KG1 (cell line): ENCODE results near the gene ZFHX3.

Experiments
- DNase-seq: peaks from one replicate; lab custom pipeline; 2025; lab: John Stamatoyannopoulos, UW

The ZFHX3 gene

DNA sequence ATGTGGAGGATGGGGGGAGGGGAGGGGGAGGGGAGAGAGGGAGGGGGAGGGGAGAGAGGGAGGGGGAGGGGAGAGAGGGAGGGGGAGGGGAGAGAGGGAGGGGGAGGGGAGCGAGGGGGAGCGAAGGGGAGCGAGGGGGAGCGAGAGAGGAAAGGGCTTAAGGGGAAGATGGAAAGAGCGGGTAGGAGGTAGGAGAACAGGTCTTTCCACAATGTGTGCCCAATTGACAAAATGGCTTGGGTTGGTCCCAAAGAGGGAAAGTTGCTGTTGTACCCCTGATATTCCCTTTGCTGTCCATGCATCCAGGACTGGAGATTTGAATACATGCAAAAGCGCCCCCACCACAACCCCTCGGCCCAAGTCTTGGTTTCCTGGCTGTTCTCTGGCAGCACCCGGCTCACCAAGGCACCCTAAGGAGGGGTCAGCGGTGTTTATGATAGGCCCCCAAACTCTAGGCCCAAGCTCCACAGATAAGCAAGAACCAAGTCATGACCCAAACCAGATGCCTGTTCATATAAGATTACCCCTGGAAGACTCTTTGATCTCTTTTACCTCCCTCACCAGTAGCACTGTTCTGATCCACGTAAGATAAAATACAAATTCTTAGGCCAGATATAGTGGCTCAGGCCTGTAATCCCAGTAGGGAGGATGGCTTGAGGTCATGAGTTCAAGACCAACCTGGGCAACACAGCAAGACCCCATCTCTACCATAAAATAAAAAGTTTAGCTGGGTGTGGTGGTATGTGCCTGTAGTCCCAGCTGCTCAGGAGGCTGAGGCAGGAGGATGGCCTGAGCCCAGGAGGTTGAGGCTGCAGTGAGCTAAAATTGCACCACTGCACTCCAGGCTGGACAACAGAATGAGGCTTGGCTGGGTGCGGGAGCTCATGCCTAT lies 119.6 kb downstream of the ZFHX3 start:
- DNase-seq, result no peak

DNA sequence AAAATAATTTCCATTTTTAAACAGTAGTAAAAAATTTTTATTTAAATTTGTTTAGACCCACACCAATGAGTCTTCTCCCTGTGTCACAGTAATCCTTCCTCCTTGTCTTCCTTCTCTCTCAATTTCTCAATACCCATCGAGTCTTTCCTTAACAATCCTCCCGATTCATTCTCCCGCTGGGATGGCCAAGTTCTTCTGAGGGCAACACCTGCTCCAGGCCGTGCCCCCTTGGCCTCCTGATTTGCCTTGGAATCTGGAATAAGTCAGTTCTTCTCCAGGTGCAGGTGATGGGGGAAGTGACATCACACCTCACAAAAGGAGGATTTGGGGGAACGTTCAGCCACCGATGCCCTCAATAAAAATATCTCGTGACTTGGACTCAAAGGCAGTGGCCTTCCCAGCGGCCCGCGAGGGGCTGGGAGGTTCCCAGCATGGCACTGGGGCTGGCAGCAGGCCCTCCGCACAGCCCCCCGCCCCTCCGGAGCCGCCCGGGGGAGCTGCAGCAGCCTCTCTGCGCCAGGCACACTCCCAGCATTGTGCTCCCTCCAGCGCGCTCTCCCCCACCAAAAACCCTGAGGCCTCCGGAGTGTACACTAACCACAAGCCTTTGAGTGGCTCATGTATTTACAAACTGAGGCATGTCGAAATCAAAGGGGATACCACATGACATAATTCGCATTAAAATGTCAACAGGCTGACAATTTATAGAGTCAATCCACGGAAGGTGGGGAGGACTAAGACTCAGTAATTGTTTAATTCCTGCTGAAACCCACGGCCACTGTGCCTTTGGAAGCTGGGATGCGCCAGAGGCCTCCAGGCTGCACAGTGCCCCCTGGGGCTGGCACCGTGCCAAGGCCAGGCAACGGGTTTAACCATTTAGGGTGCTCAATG lies 120.5 kb downstream of the ZFHX3 start:
- no peak for DNase-seq

DNA sequence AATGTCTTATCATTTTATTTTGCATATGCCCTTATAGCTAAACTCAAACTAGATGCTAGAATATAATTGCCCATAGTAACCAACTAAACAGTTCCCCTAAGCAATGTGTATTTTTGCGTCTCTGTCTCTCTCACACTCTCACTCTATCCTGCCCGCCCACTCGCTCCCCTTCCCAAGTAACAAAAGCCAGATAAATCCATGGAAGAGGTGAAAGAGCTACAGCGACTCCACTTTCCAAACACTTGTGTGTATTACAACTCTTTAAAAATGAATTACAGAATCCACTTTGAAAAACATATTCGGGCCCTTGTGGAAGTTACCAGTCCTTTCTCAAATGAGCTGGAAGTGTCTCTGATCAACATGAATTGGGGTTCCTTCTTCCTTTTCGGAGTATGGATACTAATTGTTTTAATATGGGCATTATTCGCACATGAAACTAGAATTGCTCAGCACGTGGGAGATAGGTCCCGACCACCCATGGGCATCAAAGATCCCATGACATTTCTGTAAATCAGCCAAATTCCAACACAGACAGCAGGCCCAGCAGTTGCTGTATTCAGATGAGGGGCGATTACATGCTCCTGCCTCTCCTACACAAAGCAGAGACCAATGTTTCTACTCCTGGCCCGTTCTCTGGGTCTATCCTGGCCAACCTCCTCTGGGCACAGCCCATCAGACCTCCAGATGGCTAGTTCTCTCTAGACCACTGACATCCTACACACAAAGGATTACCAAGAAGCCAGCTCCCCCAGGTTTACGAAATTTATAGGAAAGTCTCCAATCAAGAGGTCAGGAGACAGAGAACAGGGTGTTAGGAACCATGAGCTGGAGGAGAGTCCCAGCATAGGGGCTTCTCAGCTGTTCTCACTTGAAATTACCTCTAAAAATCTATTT lies 121.5 kb downstream of the ZFHX3 start:
- no peak for DNase-seq

DNA sequence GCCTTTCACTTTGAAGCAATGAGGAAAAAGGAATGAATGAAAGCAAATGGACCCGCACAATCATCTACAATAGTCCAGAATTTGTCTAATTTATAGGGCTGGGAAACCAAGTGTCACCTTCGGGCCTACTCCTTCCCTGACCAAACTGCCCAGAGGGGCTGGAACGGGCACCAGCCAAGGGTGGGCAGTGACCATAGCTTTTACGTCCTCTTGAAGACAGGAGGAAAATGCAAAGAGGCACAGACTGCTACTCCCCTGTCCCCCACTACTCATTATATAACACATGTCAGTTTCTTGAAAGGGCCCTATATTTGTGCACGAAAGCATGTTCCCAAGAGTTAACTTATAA lies 122.3 kb downstream of the ZFHX3 start:
- DNase-seq, result no peak

DNA sequence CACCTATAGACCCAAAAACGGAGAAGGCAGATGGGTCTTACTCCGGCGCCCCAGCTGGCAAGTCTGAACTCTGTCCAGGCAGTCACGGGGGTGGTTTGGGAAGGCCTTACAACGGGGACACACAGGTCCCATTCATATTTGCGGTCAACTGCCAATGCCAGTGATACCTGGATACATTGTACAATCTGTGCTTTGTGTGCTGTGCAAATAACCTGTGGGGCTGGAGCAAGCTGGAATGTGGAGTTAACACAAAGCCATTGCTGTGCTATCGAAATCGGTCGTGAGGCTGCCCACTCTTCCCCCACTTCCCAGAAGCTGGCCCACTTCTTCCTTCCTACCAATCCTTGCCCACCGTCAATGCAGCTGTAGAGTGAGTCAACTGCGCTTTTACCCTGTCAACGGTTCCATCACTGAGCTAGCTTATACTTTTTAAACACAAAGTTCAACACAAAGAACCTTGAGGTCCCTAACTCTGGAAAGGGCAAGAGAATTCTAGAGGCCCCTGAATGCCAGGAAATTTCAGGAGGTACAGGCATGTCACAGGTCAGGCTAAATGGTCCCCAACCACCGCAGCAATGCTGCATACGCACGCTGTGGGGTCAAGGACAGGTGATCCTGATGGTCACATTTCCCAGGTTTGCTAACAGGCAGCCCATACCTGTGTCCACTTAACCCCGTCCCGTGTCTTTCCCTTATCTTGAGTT lies 122.8 kb downstream of the ZFHX3 start:
- no peak for DNase-seq

DNA sequence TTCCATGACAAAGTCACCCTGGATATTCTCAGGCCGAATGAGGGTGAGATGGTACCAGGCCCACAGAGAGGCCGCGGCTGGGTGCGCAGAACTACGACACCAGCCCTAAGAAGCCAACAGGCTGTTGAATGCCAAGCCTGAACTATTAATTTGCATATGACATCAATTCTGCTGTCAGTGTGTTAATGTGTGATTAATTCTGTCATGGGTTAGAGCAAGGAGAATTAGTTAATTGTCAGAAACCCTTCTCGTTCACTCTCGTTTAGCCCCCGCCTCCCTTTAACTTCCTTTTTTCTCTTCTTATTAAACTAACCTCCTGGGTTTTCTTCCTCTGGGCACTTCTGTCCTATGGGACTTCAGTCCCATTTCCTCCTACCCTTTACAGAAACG lies 123.4 kb downstream of the ZFHX3 start:
- no peak for DNase-seq

DNA sequence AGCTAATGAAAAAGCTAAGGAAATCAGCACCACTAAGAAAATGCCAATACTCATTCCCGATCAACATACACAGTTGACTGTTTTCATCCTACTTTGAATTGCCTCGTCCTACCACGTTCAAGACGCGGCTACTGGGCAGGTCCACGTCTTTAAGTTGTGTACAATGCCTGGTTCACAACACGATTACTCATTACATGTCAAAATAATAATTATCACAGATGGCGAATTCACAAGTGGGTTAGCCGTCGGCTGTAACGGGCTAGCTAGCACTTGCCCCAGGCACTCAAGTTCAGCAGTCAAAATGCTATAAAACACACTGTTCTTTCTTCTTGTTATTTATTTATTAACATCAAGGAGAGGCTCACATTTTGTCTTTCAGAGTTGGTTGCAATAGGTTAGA lies 124.2 kb downstream of the ZFHX3 start:
- DNase-seq, result no peak

DNA sequence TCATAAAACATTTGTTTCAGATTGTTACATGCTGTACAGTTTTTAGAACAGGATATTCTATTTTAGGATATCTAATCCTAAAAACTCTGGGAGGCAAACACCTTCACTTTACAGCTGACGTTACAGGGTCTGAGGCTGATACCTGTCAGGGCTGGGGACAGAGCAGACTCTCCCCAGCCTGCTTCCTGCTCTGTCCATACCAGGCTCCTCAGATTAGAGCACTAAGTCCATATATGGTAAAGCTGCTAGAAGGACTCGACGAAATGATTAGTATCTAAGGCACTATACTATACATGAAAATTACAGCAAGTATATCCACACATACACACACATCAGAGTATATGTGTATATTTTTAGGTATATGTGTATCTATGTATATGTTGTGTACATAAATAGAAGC lies 125.2 kb downstream of the ZFHX3 start:
- no peak for DNase-seq

DNA sequence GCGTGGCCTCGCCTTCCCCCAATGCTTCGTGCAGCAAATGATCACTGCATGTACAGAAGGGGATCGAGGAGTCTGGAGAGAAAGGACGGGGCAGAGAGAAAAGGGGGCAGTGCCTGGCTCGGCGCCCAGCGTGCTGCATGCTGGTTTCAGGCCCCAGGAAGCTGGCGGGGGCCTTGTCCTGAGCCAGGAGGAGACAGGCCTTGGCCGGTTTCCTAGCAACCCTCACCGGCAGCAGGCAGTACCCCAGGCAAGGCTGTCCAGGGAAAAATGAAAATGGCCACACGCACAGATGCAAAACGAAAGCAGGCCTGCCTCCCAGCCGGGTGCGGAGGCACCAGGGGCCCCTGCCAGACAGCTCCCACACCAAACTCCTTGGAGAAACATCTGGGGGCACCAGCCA lies 126.3 kb downstream of the ZFHX3 start:
- DNase-seq, result no peak

DNA sequence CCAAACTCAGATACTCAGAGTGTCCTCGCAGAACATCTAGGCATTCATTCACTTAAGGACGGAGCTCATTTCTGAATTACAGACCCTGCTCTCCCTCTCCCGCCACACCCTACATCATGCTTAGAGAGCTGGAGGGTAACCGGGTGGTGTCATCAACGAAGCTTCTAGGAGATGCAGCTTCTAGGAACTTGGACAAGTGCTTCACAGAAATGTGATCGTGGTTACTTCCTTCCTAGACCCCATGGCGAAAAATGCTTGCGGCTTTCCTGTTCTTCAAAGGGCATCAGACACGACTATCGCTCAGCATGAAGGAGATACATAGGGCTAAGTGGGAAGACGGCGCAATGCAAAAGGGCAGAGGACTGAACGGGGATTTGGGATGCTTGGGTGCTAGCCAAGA lies 126.8 kb downstream of the ZFHX3 start:
- DNase-seq, result peak; percentile 4

DNA sequence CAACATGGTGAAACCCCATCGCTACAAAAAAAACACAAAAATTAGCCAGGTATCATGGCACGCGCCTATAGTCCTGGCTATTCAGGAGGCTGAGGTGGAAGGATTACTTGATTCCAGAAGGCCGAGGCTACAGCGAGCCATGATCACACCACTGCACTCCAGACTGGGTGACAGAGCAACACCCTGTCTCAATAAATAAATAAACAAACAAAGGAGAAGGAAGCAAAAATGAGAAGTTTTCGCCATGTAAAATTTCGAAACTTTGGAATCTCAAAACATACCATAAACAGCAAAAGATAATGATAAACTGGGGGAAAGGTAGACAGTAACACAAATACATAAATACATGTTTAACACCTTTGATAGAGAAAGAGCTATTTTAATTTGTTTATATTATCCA lies 130.9 kb downstream of the ZFHX3 start:
- DNase-seq, result no peak

DNA sequence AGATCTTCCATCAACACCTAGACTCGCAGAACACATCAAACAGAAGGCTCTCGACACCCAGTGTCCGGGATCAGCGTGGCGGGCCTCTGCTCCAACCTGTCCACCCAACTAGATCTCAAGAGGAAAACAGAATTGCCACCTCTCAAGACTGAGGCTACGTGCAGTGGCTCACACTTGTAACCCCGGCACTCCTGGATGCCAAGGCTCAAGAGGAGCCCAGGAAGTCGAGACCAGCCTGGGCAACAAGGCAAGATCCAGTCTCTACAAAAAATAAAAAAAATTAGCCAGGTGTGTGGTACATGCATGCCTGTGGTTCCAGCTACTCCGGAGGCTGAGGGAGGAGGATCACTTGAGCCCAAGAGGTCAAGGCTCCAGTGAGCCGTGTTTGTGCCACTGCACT lies 132.6 kb downstream of the ZFHX3 start:
- DNase-seq, result no peak

DNA sequence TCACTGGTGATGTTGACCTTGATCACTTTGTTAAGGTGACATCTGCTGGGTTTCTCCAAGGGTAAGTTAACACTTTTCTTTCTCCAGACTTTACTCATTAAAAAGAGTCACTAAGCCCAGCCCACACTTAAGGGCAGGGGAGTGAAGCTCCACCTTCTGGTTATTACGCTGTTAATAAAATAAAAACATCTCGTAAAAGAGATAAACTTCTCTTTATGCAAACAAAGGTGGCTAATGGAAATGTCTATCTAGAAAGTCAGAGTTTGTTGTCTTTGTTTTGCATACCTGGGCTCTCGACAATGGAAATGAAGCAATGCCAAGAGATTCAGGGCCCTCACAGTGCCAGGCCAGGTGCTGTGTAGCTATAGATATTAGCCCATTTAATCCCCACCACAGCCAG lies 134.4 kb downstream of the ZFHX3 start:
- DNase-seq, result no peak

DNA sequence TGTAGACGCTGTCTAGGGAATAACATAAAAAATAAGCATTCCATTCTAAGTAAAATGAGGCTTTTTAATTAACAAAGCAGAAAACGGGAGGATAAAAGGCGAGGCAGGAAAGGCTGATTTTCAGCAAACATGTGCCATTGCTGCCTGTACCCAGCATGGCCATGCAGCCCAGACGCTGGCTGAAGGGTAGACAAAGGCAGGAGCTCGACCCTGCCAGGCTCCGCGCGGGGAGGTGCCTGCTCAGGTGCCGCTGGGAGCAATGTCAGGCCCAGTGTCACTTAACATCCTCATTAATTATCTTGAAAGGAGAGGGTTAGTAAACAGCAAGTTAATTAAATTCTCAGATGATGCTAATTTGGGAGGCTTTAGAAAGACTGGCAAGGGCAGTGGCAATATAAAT lies 136.0 kb downstream of the ZFHX3 start:
- no peak for DNase-seq

DNA sequence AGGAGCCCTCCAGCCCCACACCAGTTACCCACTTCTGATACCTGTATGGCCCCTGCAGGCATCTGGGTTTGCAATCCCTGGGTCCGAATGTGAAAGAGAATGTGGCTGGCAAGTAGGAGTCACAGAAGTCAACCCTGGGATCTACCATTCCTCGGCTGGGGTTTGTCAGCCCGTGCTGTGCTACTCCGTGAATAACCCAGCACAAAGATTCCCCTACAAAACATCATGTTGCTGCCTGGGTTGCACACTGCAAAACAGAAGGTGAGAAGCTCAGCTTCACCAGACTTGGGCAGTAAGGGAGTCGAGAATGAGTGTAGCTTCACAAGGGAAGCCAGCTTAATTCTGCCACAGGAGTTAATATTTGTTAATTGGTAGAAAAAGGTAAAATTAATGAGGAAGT lies 137.1 kb downstream of the ZFHX3 start:
- DNase-seq, result no peak

DNA sequence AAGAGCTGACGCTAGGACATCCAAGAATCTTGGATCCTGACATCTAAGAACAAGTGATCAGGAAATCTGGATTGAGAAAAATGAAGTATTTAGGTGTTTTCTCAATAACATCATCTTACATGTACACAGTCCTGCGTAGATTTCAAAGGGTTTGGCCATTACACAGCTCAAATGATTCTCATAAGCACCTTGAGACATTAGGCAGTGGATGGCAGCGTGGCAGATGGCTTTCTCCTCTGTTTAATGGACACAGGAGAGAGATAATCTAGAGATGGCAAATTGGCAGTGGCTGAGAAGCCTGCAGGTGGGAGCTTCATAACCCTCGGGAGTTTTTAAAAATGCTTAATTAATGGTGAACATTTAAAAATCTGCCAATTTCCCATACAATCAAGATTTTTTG lies 137.5 kb downstream of the ZFHX3 start:
- DNase-seq, result no peak

DNA sequence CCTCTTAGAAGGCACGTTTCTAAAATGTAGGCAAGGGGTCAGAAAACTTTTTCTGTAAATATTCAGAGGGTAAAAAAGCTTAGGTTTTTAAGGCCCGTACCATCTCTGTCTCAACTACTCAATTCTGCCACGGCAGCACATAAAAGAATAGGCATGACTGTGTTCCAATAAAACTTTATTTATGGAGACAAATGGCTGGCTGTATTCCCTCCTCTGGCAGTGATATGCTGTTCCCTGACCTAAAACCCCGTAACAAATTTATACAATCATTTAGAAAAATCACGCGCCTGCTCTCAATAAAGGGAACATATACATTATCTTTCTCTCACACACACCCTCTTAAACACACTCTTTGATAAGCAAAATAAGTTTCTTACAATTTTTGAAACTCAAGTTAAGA lies 138.7 kb downstream of the ZFHX3 start:
- DNase-seq, result no peak

DNA sequence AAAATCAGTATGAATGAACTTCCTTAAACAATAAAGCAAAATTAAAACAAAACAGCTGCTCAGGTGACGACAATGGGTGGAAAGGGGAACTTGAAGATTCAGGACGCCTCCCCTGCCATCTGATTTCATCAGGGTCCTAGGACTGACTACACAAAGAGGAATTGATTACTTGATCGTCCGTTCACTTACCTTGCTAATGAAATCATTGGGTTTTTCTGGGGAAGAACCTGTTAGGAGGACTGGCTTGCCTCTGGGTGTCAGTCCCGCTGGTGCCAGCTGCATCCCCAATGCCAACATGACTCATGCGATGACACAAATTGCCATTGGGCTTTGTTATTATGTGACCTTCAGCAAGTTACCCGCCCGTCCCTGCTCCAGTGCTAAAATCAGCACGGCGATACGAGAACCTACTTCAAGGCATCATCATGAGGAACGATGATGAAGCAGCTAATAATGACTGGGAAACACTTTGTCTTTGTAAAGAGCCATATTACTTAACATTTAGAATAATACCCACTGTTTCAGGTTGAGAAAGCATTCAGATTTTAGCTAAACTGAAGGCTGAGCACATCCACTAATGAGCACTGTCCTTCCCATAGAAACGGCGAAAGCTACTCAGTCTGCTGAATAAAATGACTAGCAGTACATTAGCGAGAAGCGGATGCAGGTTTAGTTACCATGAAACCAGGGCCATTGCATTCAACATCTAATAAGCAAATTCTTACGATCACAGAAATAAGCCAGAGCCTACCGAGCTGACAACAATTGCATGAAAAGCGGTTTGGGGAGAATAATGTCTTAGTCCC lies 139.4 kb downstream of the ZFHX3 start:
- no peak for DNase-seq

DNA sequence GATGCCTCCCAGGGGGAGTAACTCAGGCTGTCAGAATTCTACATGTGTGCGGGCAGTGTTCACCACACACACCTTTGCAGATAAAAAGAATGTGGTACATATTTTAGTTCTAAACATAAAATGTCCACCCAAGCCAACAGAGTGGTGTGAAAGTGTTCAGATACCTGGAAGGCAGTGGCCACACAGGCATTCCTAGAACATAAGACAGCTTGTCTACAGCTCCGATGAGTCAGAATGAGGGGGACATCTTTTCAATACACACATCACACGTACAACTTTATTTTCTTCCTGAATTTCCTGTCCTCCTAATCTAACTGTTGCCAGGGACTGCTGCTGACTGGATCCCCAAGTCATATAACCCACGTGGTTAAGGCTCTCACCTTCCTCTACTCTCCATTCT lies 142.3 kb downstream of the ZFHX3 start:
- DNase-seq, result no peak

DNA sequence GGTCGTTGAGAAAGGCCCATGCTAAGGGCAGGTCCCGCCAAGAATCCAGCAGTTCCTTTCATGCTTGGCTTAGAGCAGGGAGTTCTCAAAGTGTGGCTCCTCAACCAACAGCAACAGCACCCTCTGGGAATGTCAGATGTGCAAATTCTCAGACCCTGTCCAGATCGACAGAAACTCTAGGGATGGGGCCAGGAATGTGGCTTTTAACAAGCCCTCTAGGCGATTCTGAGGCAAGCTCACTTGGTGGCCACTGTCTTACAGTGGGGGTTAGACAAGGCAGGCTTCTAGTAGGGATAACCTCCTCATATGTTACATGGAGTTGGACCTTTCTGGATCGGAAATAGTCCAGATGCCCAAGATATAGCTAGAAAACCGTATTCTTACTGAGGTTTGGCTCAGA lies 144.8 kb downstream of the ZFHX3 start:
- no peak for DNase-seq

DNA sequence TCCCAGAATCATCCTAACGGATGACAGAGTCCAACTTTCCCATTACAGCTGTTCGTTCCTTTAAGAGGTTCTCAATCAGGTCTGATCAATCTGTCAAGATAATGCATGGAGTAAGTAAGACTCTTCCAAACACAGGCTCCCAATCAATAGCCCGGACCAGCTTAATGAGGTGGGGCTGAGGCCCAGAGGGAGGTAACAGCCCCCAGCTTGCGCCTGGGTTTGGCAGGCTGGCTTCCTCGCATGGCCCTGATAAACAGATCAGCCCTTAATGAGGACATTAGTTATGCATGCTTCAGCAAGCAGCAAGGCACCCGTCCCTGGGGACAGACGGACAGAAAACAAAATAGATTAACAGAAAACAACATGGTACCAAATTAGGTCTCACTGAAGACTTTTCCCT lies 145.7 kb downstream of the ZFHX3 start:
- DNase-seq, result no peak
